Motor neuron (in vitro differentiated cells): ENCODE data around the gene MTR. TPM values are rescaled to one million over a fixed set of nuclear protein-coding genes. Genes with fewer than 3 reads are reported as not detected.

ENCODE experiments used
- ATAC-seq, 8 experiments: fragments of 200-7000 bp; cut with Tn5 transposase; replicated peaks in 6 of 8; 2 replicates each; pipeline ENCODE4 v1.8.0; 2021; ENCODE audit warnings: mild to moderate bottlenecking in 8 of 8, moderate library complexity in 8 of 8
- H3K27ac ChIP-seq, 2 donors: fragments of 250-450 bp; sonication (Bioruptor Pico); 2 replicates each; pipeline ENCODE4 v1.9.0; 2021; ENCODE audit warnings: antibody characterized with exemption in 2 of 2, mild to moderate bottlenecking in 2 of 2, moderate library complexity in 1 of 2
- H3K4me1 ChIP-seq, 2 donors: fragments of 250-450 bp; sonication (Bioruptor Pico); replicated peaks in 1 of 2; 2 replicates each; pipeline ENCODE4 v1.6.1; 2021; ENCODE audit warnings: antibody characterized with exemption in 2 of 2, mild to moderate bottlenecking in 2 of 2, moderate library complexity in 1 of 2
- H3K4me3 ChIP-seq, 5 donors: fragments of 250-450 bp; sonication (Bioruptor Pico); 2 replicates each; pipeline ENCODE4 v1.9.0; 2021; ENCODE audit warnings: antibody characterized with exemption in 5 of 5, mild to moderate bottlenecking in 5 of 5, moderate library complexity in 4 of 5
- WGBS, 10 experiments: fragments of 450-650 bp; shearing (Covaris generic); methylation state at CpG; one replicate each; pipeline ENCODE4 v1.0.0; 2022; 5-methylcytosine and 5-hydroxymethylcytosine counted together
- in situ Hi-C, 9 experiments: fragments of 400-800 bp; cut with MboI; loops; one replicate each; pipeline ENCODE4 v1.15.0; 2021; ENCODE audit warnings: low sequenced_read_pairs in 9 of 9, low pct_unique_long_range_greater_than_20kb in 2 of 9; ENCODE audit not compliant: unreplicated experiment in 9 of 9
- total RNA-seq, 8 experiments: library from RNA; unstranded; fragments of 300-600 nt; gene quantifications; 2 replicates each; pipeline versions ENCODE4 v1.2.3 to v1.2.4, GENCODE V29; 2022

The MTR gene
- total RNA-seq, 8 experiments from 2014 or later = 13.9 to 42.3 (median 21.0) TPM

DNA sequence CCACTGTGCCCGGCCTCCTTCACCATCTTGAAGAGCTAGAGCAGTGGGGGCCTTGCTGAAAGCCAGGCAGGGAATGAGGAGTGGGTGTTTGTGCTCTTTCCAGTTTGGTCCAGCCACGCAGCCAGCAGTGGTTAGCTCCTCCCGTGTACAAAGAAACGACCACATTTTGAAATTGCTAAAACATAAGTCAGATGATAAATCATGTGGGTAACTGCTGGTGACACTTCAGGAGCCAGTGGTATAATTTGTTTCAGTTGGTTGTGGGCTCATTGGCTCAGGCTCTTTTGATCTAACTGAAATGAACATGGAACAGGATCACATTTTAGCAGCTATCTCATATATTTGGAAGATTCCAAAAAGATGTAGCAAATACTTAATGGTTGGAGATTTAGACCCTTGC lies 87.6 kb downstream of the MTR start:
- Histone ChIP-seq H3K4me3 (no peak overlapping the region), H3K4me1 (peaks cover 0 to 4% of the 10 kb centered on the region in 2 donors), H3K27ac (no peak overlapping the region)
- ATAC-seq = no peak
- in situ Hi-C loops = no loop called here
- WGBS, 10 experiments = 0 to 100% (median 58%) methylated on average over 1 to 4 of the region's 4 CpGs; no CpG with 5 or more reads in 3 of the 10 experiments

DNA sequence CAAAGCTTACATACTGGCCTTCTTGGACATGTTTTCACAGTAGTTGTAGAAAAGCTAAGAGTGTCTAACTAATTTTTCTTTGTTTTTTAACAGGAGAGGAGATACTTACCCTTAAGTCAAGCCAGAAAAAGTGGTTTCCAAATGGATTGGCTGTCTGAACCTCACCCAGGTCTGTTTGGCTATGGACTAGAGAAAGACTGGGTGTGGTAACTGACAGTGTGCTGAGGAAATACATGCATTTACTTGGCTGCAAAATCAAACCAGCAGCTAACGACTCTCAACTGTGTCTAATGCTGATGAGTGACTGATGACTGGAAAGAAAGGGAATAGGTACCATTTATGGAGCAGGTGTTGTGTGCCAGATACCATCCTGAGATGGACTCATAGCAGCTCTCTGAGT lies 91.1 kb downstream of the MTR start:
- H3K4me1 ChIP-seq = peaks cover 0 to 4% of the 10 kb centered on the region in 2 donors
- H3K4me3 ChIP-seq = no peak overlapping the region
- in situ Hi-C loops = no loop called here
- peak in 2 of 8 experiments; percentile 87 to 97 for ATAC-seq
- WGBS, 10 experiments = 20 to 89% (median 83%) methylated on average over 1 of the region's 1 CpG; no CpG with 5 or more reads in 5 of the 10 experiments
- no peak overlapping the region for H3K27ac ChIP-seq

- Histone ChIP-seq H3K4me1 (peaks cover 0 to 4% of the 10 kb centered on the region in 2 donors), H3K27ac (no peak overlapping the region), H3K4me3 (no peak overlapping the region)
- in situ Hi-C loops = no loop called here
- no peak for ATAC-seq
- whole genome bisulfite sequencing, 10 experiments = 67 to 100% (median 88%) methylated on average over 2 to 8 of the region's 8 CpGs
Measured at GRCh38 chr1:236887081-236887480, 92.0 kb downstream of the MTR start.

- WGBS, 10 experiments = 14 to 100% (median 94%) methylated on average over 1 to 4 of the region's 4 CpGs; no CpG with 5 or more reads in 1 of the 10 experiments
Measured at GRCh38 chr1:236888126-236888525, 93.0 kb downstream of the MTR start.

GRCh38 chr1:236888903-236889302 lies 93.8 kb downstream of the MTR start:
- in situ Hi-C loops = no loop called here
- Histone ChIP-seq H3K4me1 (no peaks in the 10 kb centered on the region), H3K27ac (no peak overlapping the region), H3K4me3 (no peak overlapping the region)
- no peak for ATAC-seq
- WGBS, 10 experiments = 55 to 100% (median 91%) methylated on average over 2 to 8 of the region's 8 CpGs; no CpG with 5 or more reads in 2 of the 10 experiments

More at GRCh38 chr1:236888126-236888525, 93.0 kb downstream of the MTR start:
- no peaks in the 10 kb centered on the region for H3K4me1 ChIP-seq
- in situ Hi-C loops = no loop called here
- no peak overlapping the region for H3K27ac ChIP-seq
- peak in 1 of 8 experiments; percentile 39 for ATAC-seq
- H3K4me3 ChIP-seq = no peak overlapping the region

DNA sequence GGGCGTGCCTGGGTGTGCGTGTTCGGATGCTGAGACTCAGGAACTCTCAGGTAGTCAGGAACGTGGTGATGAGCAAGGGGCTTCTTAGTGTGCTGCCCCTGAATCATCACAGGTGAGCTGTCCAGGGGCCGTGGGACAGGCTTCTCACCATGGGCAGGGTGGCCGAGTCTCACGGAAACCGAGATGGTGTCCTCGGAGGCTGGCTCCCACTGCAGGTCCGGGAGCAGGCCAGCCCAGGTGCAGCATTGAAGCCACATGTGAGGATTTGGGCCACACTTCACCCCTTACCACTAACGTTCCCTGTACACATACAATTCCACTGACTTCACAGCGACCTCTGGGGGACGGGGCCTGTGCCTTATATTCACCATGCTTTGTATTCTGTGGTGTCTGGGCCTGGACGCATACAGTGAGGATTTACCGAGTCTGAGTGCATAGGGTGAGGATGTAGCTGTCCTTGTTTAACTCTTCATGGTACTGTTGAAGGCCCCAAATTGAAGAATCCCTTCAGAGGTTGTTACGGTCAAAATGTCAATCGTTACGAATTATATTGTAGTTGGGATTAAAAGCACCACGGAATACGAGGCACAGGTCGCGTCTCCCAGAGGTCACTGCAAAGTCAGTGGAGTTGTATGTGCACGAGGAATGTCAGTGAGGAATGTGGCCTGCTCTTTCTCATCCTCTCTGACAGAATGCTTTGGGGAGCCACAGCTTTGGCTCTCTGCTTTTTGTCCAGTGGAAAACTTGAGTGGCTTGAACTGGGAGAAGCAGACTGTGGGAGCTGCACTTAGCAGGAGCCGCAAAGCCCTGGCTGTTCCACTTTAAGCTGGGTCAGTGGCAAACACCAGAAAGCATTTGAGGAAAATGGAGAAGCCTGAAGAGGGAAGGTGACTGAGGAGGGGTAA lies 95.3 kb downstream of the MTR start:
- Histone ChIP-seq H3K27ac (no peak overlapping the region), H3K4me3 (no peak overlapping the region), H3K4me1 (no peaks in the 10 kb centered on the region)
- 0 to 100% (median 90%) methylated on average over 1 to 18 of the region's 24 CpGs; no CpG with 5 or more reads in 1 of the 10 experiments for WGBS, 10 experiments
- in situ Hi-C loops = no loop called here
- no peak for ATAC-seq

DNA sequence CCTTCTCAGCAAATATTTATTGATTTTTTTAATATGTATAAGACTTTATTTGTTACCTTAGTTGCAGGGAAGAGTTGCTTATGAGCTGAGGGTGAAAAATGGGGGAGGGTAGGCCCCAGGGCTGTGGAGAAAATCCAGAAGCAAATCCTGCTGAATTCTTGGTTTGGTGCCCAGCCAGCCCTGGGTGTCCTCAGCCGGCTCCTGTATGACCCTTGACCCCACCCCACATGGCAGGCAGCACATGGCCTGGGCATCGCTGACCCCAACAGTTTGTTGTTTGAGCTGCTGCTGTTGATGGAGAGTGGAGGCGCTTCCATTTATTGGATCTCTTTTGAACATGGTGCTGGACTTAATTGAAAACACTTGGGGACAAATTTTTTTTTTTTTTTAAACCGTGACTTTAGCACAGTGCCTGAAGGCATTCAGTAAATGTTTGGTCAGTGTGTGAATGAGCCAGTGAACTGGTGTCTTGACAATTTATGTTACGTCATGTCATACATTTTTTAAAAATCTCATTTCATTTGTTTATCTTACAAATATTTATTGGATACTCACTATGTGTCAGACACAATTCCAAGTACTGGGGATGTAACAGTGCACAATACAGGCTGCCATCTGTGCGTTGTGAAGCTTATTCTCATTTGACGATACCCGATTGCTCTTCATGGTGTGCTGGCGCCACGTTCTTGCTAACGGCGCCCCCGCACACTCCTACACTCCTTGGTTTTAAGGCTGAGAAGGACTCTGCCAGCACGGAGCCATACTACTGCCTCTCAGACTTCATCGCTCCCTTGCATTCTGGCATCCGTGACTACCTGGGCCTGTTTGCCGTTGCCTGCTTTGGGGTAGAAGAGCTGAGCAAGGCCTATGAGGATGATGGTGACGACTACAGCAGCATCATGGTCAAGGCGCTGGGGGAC lies 98.8 kb downstream of the MTR start:
- Histone ChIP-seq H3K27ac (no peak overlapping the region), H3K4me1 (no peaks in the 10 kb centered on the region), H3K4me3 (no peak overlapping the region)
- ATAC-seq = peak in 1 of 8 experiments; percentile 63
- in situ Hi-C loops = no loop called here
- WGBS, 10 experiments = 0 to 97% (median 90%) methylated on average over 1 to 17 of the region's 19 CpGs

- no peaks in the 10 kb centered on the region for H3K4me1 ChIP-seq
- no peak overlapping the region for H3K27ac ChIP-seq
- in situ Hi-C loops = no loop called here
- H3K4me3 ChIP-seq = no peak overlapping the region
- ATAC-seq = no peak
- WGBS, 10 experiments = 51 to 95% (median 92%) methylated on average over 2 to 8 of the region's 8 CpGs; no CpG with 5 or more reads in 1 of the 10 experiments
Measured at GRCh38 chr1:236895665-236896387, 100.7 kb downstream of the MTR start.

- no peak overlapping the region for H3K4me3 ChIP-seq
- in situ Hi-C loops = no loop called here
- no peak for ATAC-seq
Measured at GRCh38 chr1:236896716-236897115, 101.6 kb downstream of the MTR start.

DNA sequence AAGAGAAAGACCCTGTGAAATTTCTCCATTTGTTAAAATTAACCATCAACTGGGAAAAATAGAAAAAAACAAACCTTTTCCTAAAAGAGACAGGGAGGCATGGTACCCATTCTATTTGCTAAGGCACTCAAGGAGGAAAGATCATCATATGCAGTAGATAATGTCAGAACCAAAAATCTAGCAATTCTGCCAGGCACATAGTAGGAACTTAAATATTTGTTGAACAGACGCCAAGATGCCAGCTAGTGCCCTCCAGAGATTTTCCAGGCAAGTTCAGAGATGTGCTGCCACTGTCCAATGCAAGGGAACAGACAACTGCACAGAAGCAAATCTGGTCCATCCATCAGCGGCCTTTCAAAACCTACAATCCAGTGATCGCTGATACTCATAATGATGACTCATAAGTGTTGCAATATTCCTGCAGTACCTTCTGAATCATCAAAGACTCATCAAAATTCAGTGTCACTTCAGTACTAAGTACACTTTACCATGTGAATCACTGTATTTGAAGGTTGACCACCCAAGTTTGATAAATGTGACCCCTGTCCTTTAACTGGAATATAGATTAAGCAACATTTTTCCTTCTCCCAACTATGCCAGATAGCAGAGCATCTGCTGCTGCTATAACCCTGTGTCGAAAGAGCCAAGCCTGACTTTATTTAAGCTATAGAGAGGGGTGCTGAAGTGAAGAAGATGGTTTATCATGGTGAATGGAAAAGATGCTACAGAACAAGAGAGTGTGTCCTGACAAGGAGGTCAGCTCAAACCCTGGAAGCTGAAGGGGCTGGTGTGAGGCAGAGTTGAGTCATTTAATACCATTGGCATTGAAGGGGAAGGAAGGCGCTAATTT lies 110.0 kb downstream of the MTR start:
- 53 to 100% (median 80%) methylated on average over 1 to 4 of the region's 5 CpGs; no CpG with 5 or more reads in 1 of the 10 experiments for WGBS, 10 experiments
- in situ Hi-C loops = no loop called here
- ATAC-seq = peak; percentile 37 to 98 (median 95)
- no peak overlapping the region for H3K27ac ChIP-seq
- no peaks in the 10 kb centered on the region for H3K4me1 ChIP-seq
- no peak overlapping the region for H3K4me3 ChIP-seq

More at GRCh38 chr1:236896716-236897115, 101.6 kb downstream of the MTR start:
- WGBS, 10 experiments = 20 to 100% (median 92%) methylated on average over 1 to 2 of the region's 2 CpGs; no CpG with 5 or more reads in 3 of the 10 experiments
- Histone ChIP-seq H3K27ac (no peak overlapping the region), H3K4me1 (no peaks in the 10 kb centered on the region)

DNA sequence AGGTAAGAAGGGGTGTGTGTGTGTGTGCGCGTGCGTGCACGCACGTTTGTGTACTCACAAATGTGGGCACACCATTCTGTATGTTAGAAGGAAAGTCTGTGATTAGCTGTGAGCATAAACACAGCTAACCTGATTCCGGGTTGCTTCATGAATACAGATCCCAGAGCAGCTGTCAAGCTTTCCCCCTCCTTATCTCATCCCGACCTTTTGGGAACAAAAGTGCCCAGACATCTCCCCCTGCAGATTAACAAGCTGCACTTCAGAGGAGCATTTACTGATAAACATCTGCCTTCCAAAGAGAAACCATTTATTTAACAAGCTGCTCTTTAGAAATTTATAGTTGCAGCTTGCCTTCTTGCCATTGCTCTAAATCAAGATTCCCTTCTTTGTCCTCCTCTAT lies 112.1 kb downstream of the MTR start:
- Histone ChIP-seq H3K4me1 (no peaks in the 10 kb centered on the region), H3K4me3 (no peak overlapping the region), H3K27ac (no peak overlapping the region)
- WGBS, 10 experiments = 50 to 86% (median 75%) methylated on average over 1 to 7 of the region's 7 CpGs; no CpG with 5 or more reads in 2 of the 10 experiments
- in situ Hi-C loops = no loop called here
- ATAC-seq = no peak

DNA sequence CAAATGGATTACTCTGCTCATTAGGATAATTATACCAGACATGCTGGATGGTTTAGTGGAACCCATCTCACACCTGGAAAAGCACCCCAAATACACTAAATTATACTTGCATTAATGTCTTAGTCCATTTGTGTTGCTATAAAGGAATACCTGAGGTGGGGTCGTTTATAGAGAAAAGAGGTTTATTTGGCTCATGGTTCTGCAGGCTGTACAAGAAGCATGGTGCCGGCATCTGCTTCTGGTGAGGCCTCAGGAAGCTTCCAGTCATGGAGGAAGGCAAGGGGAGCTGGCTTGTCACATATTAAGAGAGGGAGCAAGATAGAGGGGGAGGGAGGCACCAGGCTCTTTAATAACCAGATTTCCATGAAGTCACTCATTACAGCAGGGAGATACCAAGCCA lies 113.6 kb downstream of the MTR start:
- in situ Hi-C loops = no loop called here
- whole genome bisulfite sequencing, 10 experiments = 50 to 100% (median 94%) methylated on average over 1 to 2 of the region's 2 CpGs; no CpG with 5 or more reads in 3 of the 10 experiments
- ATAC-seq = no peak
- H3K4me3 ChIP-seq = no peak overlapping the region
- no peaks in the 10 kb centered on the region for H3K4me1 ChIP-seq
- no peak overlapping the region for H3K27ac ChIP-seq
